ENCODE results near the gene C5orf47.
A peak's percentile ranks its signal among the peaks of the same experiment; 100 is the strongest.
"Not testable (repeated sequence)": the region's sequence is repeated elsewhere in the genome, so short reads cannot be mapped to it uniquely, and the experiment has no call there.

Gene C5orf47

GRCh38 chr5:173970878-173971650 lies 17.9 kb upstream of the C5orf47 start:
- DNase-seq, result no peak

- peak; percentile 4 for DNase-seq
Observed at GRCh38 chr5:173971681-173972345, 17.2 kb upstream of the C5orf47 start.

GRCh38 chr5:173972607-173972924 lies 16.4 kb upstream of the C5orf47 start:
- no peak for DNase-seq

- peak; percentile 20 for DNase-seq
Observed at GRCh38 chr5:173972925-173973615, 15.9 kb upstream of the C5orf47 start.

- DNase-seq, result no peak
Observed at GRCh38 chr5:173973616-173973969, 15.4 kb upstream of the C5orf47 start.

- DNase-seq, result no peak
Observed at GRCh38 chr5:173974688-173975239, 14.2 kb upstream of the C5orf47 start.

GRCh38 chr5:173981185-173981761 lies 7.7 kb upstream of the C5orf47 start:
- no peak for DNase-seq

- no peak for DNase-seq
Observed at GRCh38 chr5:173984218-173984617, 4.8 kb upstream of the C5orf47 start.

GRCh38 chr5:173989432-173990082 lies 587 bp downstream of the C5orf47 start:
- DNase-seq, result no peak

GRCh38 chr5:173997331-173997730 lies 8.4 kb downstream of the C5orf47 start:
- no peak for DNase-seq

- DNase-seq, result no peak
Observed at GRCh38 chr5:173998531-173998930, 9.6 kb downstream of the C5orf47 start.

- no peak for DNase-seq
Observed at GRCh38 chr5:174000076-174000475, 11.1 kb downstream of the C5orf47 start.

- no peak for DNase-seq
Observed at GRCh38 chr5:174003795-174004194, 14.8 kb downstream of the C5orf47 start.

- no peak for DNase-seq
Observed at GRCh38 chr5:174008922-174009321, 20.0 kb downstream of the C5orf47 start.

GRCh38 chr5:174010365-174010764 lies 21.4 kb downstream of the C5orf47 start:
- no peak for DNase-seq

- DNase-seq, result no peak
Observed at GRCh38 chr5:174011441-174011840, 22.5 kb downstream of the C5orf47 start.

- not testable (repeated sequence) for DNase-seq
Observed at GRCh38 chr5:174020069-174020927, 31.3 kb downstream of the C5orf47 start.

- DNase-seq, result no peak
Observed at GRCh38 chr5:174020928-174021304, 31.9 kb downstream of the C5orf47 start.

GRCh38 chr5:174022384-174023095 lies 33.6 kb downstream of the C5orf47 start:
- DNase-seq, result no peak

- DNase-seq, result no peak
Observed at GRCh38 chr5:174030286-174030685, 41.3 kb downstream of the C5orf47 start.
